ENCODE data around the gene MAF.

Gene MAF

GRCh38 chr16:79571065-79571902, 29.3 kb downstream of the MAF start:
- no peak for TF ChIP-seq CTCF (IDR thresholded peaks at IDR 0.05; ENCODE audit: low read length, missing control alignments)
- DNase-seq (ENCODE audit: low read depth): no peak

GRCh38 chr16:79564671-79565107, 35.8 kb downstream of the MAF start:
- DNase-seq (ENCODE audit: low read depth): no peak
- H3K4me3 ChIP-seq (replicated peaks; ENCODE audit: low read depth, low read length): no peak overlapping the region
- no peak for TF ChIP-seq CTCF (IDR thresholded peaks at IDR 0.05; ENCODE audit: low read length, missing control alignments)

More at GRCh38 chr16:79571065-79571902, 29.3 kb downstream of the MAF start:
- no peak overlapping the region for H3K4me3 ChIP-seq (replicated peaks; ENCODE audit: low read depth, low read length)

GRCh38 chr16:79563921-79564320, 36.6 kb downstream of the MAF start:
- no peak for TF ChIP-seq CTCF (IDR thresholded peaks at IDR 0.05; ENCODE audit: low read length, missing control alignments)
- no peak for DNase-seq (ENCODE audit: low read depth)
- H3K4me3 ChIP-seq (replicated peaks; ENCODE audit: low read depth, low read length): no peak overlapping the region

GRCh38 chr16:79562166-79562823, 38.2 kb downstream of the MAF start:
- DNase-seq (ENCODE audit: low read depth): no peak
- no peak for TF ChIP-seq CTCF (IDR thresholded peaks at IDR 0.05; ENCODE audit: low read length, missing control alignments)
- H3K4me3 ChIP-seq (replicated peaks; ENCODE audit: low read depth, low read length): no peak overlapping the region

GRCh38 chr16:79561729-79562128, 38.8 kb downstream of the MAF start:
- TF ChIP-seq CTCF (IDR thresholded peaks at IDR 0.05; ENCODE audit: low read length, missing control alignments): no peak
- DNase-seq (ENCODE audit: low read depth): no peak
- H3K4me3 ChIP-seq (replicated peaks; ENCODE audit: low read depth, low read length): no peak overlapping the region

GRCh38 chr16:79560923-79561322, 39.6 kb downstream of the MAF start:
- no peak for DNase-seq (ENCODE audit: low read depth)
- no peak overlapping the region for H3K4me3 ChIP-seq (replicated peaks; ENCODE audit: low read depth, low read length)
- no peak for TF ChIP-seq CTCF (IDR thresholded peaks at IDR 0.05; ENCODE audit: low read length, missing control alignments)

All from fibroblast of pulmonary artery (primary cell).